Left renal pelvis (tissue), 4 donors: Measurements from ENCODE around the gene DOCK2. TPM values are rescaled to one million over a fixed set of nuclear protein-coding genes. Genes with fewer than 3 reads are reported as not detected.
"Not testable (repeated sequence)": the region's sequence is repeated elsewhere in the genome, so short reads cannot be mapped to it uniquely, and the experiment has no call there.

ENCODE experiments used
- DNase-seq, 4 donors: peaks; one replicate each; pipeline ENCODE4 v3.0.0-alpha.2; 2013; ENCODE audit warnings: low read depth in 4 of 4, low spot score in 3 of 4
- polyA plus RNA-seq, 4 donors: library from polyadenylated mRNA; unstranded; fragments of 120-200 nt; gene quantifications; one replicate each; pipeline ENCODE4 v1.2.1, GENCODE V29; 2013; ENCODE audit not compliant: insufficient read length in 4 of 4

The DOCK2 gene
- polyA plus RNA-seq, 4 donors, result 2.7 to 5.8 (median 3.0) TPM

- DNase-seq, result no peak
These were observed 173.4 kb downstream of the DOCK2 start for GRCh38 chr5:169810524-169810923.

GRCh38 chr5:169811023-169811422, 173.9 kb downstream of the DOCK2 start:
- no peak for DNase-seq

- DNase-seq, result no peak
These were observed 174.6 kb downstream of the DOCK2 start for GRCh38 chr5:169811680-169812079.

GRCh38 chr5:169812786-169813185, 175.7 kb downstream of the DOCK2 start:
- DNase-seq, result no peak

GRCh38 chr5:169814045-169814444, 177.0 kb downstream of the DOCK2 start:
- DNase-seq, result no peak

GRCh38 chr5:169814522-169814921, 177.4 kb downstream of the DOCK2 start:
- DNase-seq, result no peak

GRCh38 chr5:169817031-169817430, 180.0 kb downstream of the DOCK2 start:
- no peak for DNase-seq

GRCh38 chr5:169826618-169827017, 189.5 kb downstream of the DOCK2 start:
- DNase-seq, result no peak

GRCh38 chr5:169827769-169828168, 190.7 kb downstream of the DOCK2 start:
- DNase-seq, result no peak

GRCh38 chr5:169828385-169828784, 191.3 kb downstream of the DOCK2 start:
- DNase-seq, result no peak

GRCh38 chr5:169831331-169831730, 194.3 kb downstream of the DOCK2 start:
- DNase-seq, result no peak

GRCh38 chr5:169832304-169832703, 195.2 kb downstream of the DOCK2 start:
- DNase-seq, result no peak

GRCh38 chr5:169832845-169833244, 195.8 kb downstream of the DOCK2 start:
- DNase-seq, result no peak

- DNase-seq, result not testable (repeated sequence)
These were observed 196.7 kb downstream of the DOCK2 start for GRCh38 chr5:169833681-169834292.

- DNase-seq, result not testable (repeated sequence)
These were observed 197.5 kb downstream of the DOCK2 start for GRCh38 chr5:169834540-169834939.

GRCh38 chr5:169836835-169837536, 199.9 kb downstream of the DOCK2 start:
- DNase-seq, result no peak

GRCh38 chr5:169837686-169838085, 200.6 kb downstream of the DOCK2 start:
- no peak for DNase-seq

- DNase-seq, result no peak
These were observed 201.6 kb downstream of the DOCK2 start for GRCh38 chr5:169838688-169839087.

GRCh38 chr5:169840405-169840804, 203.3 kb downstream of the DOCK2 start:
- no peak for DNase-seq

GRCh38 chr5:169842699-169843098, 205.6 kb downstream of the DOCK2 start:
- DNase-seq, result no peak

- DNase-seq, result no peak
These were observed 210.4 kb downstream of the DOCK2 start for GRCh38 chr5:169847519-169847918.

GRCh38 chr5:169848271-169848670, 211.2 kb downstream of the DOCK2 start:
- DNase-seq, result no peak
